Stimulated activated CD4-positive, alpha-beta T cell treated with anti-CD3 and anti-CD28 coated beads, Interleukin-1b, Interleukin-23, amount 100 ng/mL, for 4 hours (primary cell): ENCODE data around the gene TUT4.

Experiments
- DNase-seq, 2 donors: peaks; one replicate each; pipeline ENCODE4 v3.0.0-alpha.2; 2020; ENCODE audit warnings: low read depth in 2 of 2

The TUT4 gene

GRCh38 chr1:52463891-52464290 is 89.0 kb downstream of the TUT4 start:
- DNase-seq = no peak

- DNase-seq = no peak
These were observed 91.1 kb downstream of the TUT4 start for GRCh38 chr1:52461821-52462220.

DNA sequence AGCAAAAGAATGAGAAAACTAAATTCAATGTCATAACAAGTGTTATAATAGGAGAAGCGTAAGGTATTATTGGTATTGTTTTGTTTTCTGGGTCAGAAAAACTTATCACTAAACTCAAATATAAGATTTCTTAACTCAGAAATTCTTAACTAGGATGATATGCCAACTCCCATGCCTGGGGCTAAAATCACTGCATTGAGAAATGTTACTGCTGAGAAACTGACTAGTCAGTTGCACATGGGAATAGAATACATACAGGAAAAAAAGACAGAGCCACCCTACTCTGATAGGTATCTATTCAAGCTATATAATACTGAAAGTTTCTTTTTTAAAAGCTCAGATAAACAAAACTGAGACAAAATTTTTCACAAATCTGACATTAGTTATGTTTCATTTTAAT is 92.2 kb downstream of the TUT4 start:
- DNase-seq = no peak

DNA sequence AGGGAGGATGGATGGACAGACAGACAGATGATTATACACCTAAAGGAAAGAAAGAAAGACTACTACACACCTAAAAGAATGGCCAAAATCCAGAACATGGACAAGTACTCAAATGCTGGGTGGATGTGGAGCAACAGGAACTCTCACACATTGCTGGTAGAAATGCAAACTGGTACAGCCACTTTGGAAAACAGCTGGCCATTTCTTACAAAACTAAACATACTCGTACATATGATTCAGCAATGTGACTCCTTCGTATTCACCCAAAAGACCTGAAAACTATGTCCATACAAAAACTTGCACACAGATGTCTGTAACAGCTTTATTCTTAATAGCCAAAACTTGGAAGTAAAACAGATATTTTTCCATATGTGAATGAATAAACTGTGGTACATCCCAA is 97.2 kb downstream of the TUT4 start:
- DNase-seq = no peak

DNA sequence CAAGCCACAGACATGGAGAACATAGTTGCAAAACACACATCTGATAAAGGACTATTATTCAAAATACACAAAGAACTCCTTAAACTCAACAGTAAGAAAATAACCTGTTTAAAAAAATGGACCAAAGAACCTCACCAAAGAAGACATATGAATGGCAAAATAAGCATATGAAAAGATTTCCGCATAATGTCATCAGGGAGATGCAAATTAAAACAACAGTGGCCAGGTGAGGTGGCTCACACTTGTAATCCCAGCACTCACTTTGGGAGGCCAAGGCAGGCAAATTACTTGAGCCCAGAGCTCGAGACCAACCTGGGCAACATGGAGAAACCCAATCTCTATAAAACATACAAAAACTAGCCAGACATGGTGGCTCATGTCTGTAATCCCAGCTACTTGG is 98.1 kb downstream of the TUT4 start:
- DNase-seq = no peak

DNA sequence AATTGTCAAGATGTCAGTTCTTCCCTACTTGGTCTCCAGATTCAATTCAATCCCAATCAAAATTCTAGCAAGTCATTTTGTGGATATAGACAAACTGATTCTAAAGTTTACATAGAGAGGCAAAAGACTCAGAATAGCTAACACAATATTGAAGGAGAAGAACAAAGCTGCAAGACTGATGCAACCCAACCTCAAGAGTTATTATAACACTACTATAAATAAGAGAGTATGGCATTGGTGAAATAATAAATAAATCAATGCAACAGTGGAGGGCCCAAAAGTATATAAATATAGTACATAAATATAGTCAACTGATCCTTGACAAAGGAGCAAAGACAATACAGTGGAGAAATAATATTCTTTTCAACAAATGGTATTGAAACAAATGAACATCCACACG is 98.8 kb downstream of the TUT4 start:
- DNase-seq = no peak

GRCh38 chr1:52444463-52444862 is 108.4 kb downstream of the TUT4 start:
- DNase-seq = no peak

DNA sequence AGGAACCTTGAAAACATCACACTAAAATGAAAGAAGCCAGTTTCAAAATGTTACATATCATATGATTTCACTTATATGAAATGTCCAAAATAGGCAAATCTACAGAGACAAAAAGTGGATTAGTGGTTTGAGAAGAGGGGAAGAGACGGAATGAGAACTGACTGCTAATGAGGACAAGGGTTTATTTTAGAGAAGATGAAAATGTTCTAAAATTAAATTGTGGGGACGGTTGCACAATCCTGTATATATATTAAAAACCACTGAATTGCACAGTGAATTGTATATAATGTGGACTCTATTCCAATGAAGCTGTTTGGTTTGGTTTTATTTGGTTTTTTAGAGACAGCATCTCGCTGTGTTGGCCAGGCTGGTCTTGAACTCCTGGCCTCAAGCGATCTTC is 112.9 kb downstream of the TUT4 start:
- DNase-seq = no peak

DNA sequence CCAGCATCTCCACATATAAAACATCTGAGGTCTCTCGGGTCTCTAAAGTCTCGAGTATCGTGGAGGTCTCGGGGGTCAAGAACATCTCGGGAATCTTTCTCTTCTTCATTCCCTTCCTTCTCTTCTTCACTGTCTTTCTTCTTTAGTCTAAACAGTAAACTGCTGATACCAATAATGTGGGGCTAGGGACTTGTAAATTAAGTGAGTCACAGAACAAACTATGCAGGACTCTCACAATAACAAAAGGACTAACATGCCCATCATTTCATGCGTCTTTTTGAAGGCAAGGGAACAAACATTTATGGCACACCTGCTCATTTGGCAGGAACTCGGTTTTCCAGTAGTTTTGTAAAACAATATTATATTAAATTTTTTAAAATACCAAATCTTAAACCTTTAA is 116.1 kb downstream of the TUT4 start:
- no peak for DNase-seq

- no peak for DNase-seq
These were observed 117.2 kb downstream of the TUT4 start for GRCh38 chr1:52435650-52436049.

GRCh38 chr1:52435211-52435610 is 117.7 kb downstream of the TUT4 start:
- DNase-seq = no peak

- no peak for DNase-seq
These were observed 120.1 kb downstream of the TUT4 start for GRCh38 chr1:52432807-52433206.

GRCh38 chr1:52427152-52427551 is 125.7 kb downstream of the TUT4 start:
- no peak for DNase-seq

- DNase-seq = no peak
These were observed 126.5 kb downstream of the TUT4 start for GRCh38 chr1:52426371-52426770.

- DNase-seq = no peak
These were observed 128.1 kb downstream of the TUT4 start for GRCh38 chr1:52424813-52425212.

- peak in 1 of 2 donors; percentile 14 for DNase-seq
These were observed 128.7 kb downstream of the TUT4 start for GRCh38 chr1:52424231-52424636.

- peak; percentile 18 to 41 for DNase-seq
These were observed 129.1 kb downstream of the TUT4 start for GRCh38 chr1:52423771-52424170.

GRCh38 chr1:52423055-52423454 is 129.8 kb downstream of the TUT4 start:
- no peak for DNase-seq

GRCh38 chr1:52420713-52421112 is 132.2 kb downstream of the TUT4 start:
- DNase-seq = no peak

GRCh38 chr1:52416811-52417210 is 136.1 kb downstream of the TUT4 start:
- no peak for DNase-seq

DNA sequence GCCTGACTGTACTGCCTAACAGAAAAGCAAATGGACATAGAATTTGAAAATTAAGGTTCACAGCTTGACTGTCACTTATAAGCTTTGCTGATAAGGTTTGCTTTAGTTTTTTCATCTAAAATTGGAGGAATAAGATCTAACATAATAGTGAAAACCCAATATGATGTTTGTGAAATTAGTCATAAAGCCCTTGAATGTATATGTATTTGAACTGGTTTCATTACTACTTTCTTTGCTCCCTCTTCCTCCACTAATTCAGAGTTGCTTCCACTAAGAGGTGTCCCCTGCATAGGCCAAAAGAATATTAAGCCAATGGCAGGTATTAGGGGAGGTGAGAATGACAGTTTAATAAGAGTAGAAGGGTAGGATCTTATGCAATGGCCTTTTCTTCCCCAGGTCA is 137.9 kb downstream of the TUT4 start:
- no peak for DNase-seq

- no peak for DNase-seq
These were observed 139.4 kb downstream of the TUT4 start for GRCh38 chr1:52413410-52413989.

- no peak for DNase-seq
These were observed 147.9 kb downstream of the TUT4 start for GRCh38 chr1:52404975-52405338.

DNA sequence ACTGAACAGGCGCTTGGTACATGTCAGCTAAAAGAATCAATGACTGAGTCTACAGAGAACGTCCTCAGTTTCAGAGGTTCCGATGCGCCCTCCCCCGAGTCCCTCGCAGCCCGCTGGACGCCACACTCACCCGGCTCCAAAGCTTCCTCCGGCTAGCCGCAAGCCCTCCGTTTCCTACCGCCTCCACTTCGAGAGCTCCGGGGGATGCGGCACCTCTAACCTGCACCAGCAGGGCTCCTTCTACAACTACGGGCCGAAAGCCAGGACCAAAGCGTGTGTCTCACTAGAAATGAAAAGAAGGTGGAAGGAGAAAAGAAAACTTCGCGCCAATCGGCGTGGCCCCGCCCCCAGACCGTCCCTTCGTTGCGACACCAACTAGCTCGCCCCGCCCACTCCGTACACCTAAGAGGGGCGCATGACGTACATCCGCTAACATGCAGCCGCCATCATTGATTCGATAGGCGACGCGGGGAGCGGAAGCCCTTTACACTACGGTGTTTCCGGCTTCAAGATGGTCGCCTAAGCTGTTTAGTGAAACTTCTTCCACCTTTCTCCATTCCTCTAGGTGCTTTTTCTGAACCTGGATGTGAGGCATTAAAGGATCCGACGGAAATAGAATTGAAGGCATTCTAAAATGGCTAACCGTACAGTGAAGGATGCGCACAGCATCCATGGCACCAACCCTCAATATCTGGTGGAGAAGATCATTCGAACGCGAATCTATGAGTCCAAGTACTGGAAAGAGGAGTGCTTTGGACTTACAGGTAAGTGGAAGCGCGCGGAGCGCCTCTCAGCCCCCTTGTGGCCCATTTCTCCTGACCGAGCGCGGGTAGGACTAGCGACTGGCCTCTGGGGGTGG is 148.5 kb downstream of the TUT4 start, which contains the start of the genes ORC1 and PRPF38A:
Gene ORC1 (minus strand): TSS at position 308 of the 859 bp plus-strand sequence. CDS start 2,200 bp downstream, outside the sequence.
Gene PRPF38A (plus strand): TSS at position 487 of the 859 bp plus-strand sequence. CDS start 148 bp downstream, at position 635.
- DNase-seq = peak; percentile 95 to 97
